Stimulated activated CD4-positive, alpha-beta T cell treated with anti-CD3 and anti-CD28 coated beads, Interleukin-1b, Interleukin-23, amount 100 ng/mL, for 24 hours (primary cell): ENCODE measurements around the gene ERH.

Experiments used
- DNase-seq, 4 experiments: peaks; one replicate each; pipeline ENCODE4 v3.0.0-alpha.2; 2020; ENCODE audit warnings: low read depth in 4 of 4, low spot score in 1 of 4

Gene ERH

GRCh38 chr14:69357544-69358200 is 40.4 kb downstream of the ERH start:
- DNase-seq = no peak

GRCh38 chr14:69356903-69357543 is 41.1 kb downstream of the ERH start:
- no peak for DNase-seq

GRCh38 chr14:69355607-69356281 is 42.4 kb downstream of the ERH start:
- no peak for DNase-seq

DNA sequence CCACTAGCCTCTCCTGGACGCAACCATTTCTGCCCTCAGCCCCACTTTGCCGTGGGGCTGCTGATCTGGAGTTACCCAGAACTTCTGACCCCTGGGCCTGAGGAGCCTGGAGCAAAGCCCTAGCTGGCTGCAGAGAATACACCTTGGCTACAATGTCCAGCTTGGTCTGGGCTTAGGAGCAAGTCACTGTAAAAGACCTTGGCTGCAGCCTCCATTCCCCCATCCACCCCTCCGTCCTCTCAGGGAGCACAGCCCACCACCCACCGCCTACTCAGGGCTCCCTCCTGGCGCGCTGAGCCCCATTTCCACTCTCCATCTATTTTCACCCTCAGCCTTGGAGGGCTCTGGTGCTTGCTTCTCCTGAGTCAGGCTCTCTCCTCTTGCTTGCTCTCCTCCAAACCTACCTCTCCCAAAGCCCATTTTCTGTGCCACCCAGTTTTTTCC is 42.9 kb downstream of the ERH start:
- no peak for DNase-seq

DNA sequence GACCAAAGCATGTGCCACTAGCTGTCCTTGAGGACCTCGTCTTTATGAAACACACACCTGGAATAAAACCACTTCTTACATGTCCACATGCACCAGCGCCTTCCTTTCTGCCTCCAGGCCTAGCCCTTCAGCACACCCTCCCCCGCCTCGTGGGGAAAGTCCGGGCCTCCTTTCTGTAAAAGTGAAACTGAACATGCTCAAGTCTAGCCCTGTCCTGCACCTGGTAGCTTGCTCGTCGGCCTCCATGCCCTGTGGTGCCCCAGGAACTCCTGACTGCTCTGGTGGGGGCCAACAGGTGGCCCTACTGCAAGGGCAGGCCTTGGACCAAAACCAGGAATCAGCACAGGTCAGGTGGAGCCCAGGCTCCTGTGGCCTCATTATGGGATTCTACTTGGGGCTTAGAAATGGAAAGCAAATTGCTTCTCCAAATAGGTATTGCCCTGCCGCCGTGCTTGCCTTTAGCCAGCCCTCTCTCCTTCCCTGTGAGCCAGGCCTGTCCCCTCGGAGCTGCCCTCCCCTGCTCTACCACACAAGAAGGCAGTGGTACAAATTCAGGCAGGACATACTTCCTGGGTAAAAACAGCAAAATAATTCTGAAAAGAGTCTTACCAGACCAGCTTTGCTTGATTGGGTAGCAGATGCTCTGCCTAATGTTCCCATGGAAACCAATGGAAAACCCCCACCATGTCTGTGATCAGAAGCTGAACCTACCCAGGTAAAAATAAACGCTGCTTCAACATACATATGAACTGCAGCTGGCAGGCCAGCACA is 43.5 kb downstream of the ERH start:
- DNase-seq = peak in 3 of 4 experiments; percentile 23 to 62 (median 53)

DNA sequence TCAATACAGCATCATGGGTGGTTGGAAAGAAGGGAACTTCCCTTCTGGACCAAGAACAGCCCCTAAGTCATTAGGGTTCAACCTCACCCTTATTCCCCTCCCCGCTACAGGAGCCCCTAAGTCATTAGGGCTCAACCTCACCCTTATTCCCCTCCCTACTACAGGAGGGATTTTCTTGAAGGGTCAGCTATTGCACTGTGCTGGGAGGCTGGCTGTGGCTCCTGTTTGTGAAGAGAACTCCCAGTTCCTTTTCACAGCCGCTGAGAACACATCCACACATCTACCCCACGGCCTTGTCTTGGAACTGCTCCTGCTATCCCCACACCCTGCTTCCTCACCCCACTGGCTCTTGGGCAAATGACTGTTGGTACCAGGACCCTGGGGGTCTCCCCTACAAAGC is 44.9 kb downstream of the ERH start:
- no peak for DNase-seq

DNA sequence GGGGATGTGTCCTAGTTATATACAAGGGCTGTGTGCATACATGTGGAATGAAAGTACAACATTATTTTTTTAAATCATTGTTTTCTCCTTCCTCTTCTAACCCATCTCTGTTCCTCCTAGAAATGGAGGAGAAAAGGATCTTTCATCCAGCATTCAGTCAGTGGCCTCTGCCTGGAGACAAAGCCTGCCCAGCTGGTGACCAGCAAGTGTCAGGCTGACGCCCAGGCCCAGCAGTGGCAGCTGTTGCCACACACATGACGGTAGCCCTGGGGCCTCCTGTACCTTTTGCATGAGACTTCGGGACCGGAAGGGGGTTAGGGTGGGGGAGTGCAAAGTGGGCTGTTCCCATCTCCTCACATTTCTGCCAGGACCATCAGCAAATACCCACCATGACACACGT is 46.2 kb downstream of the ERH start:
- no peak for DNase-seq

- no peak for DNase-seq
These were observed 46.7 kb downstream of the ERH start for GRCh38 chr14:69351385-69351784.

GRCh38 chr14:69350892-69351291 is 47.2 kb downstream of the ERH start:
- no peak for DNase-seq

DNA sequence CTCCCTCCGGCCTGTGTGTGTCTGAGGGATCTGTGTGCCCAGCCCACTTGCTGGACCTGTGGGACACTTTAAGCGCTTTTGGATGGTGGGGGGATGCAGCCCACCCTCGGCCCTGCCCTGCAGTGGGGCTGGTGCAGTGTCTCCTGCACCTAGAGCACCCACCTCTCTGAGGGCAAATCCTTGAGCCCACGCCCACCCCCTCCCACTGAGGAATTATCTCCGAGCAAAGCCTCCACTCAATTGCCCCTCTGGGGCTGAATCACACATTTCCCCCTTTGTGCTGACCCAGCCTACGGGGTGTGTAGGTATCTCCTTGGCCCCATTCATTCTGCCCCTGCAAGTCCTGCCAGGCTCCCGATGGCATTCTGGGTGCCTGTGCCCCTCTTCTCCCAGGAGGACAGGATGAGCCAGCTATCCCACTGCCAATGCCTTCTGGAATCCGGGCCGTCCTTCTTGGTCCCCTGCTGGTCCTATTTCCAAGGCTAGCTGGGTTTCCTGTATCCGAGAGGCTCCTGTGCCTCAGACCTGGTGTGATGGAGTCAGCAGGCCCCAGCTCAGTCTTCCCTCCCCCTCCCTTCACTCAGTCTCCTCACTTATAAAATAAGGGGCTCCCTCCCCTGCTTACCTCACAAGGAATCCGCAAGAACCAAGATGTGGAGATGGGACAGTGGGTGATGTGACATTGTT is 48.9 kb downstream of the ERH start:
- DNase-seq = no peak

- DNase-seq = no peak
These were observed 51.4 kb downstream of the ERH start for GRCh38 chr14:69346710-69347109.

- no peak for DNase-seq
These were observed 52.7 kb downstream of the ERH start for GRCh38 chr14:69345402-69345801.

DNA sequence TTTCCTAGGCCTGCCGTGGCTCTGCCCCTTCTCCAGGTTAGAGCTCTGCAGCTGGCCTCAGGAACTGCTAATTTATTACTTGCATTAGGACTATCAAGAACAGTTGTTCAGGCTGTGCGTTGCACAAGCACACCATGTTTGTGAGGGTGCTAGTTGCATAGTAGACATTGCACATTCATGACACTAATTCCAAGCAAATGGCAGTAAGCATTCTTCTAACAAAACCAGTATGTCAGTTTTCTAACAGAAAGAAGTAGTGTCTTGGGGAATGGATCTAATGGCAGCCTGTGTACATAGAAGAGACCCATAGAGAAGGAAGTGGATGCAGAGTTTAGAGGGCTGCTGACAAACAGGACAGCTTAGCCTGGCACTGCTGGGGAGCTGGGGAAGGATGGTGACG is 53.9 kb downstream of the ERH start:
- DNase-seq = no peak

DNA sequence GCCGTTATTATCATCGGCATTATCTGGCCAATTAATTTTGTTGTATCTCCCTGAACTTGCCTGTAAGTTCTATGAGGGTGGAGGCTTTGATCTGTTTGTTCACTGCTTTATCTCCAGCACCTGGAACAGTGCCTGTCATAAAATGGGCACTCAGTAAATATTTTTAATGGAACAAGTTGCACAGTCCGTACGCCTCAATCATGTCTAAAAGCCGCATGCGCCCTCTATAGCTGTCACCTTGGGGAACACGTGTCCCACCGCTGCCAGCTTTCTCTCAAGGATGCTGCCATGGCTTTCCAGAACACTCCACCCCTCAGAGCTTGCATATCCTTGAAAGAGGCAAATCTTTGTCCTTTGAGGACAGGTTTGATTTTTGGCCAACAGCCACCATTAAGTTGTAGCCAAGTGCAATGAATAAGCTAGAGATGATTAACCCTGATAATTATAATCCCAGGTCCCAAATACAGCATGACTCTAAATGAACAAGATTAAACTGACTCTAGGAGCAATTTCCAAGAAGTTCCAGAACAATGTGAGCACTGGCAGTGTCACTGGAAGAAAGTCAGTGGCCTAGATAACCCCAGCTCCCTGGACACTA is 55.1 kb downstream of the ERH start:
- no peak for DNase-seq

GRCh38 chr14:69339426-69339825 is 58.7 kb downstream of the ERH start:
- no peak for DNase-seq

DNA sequence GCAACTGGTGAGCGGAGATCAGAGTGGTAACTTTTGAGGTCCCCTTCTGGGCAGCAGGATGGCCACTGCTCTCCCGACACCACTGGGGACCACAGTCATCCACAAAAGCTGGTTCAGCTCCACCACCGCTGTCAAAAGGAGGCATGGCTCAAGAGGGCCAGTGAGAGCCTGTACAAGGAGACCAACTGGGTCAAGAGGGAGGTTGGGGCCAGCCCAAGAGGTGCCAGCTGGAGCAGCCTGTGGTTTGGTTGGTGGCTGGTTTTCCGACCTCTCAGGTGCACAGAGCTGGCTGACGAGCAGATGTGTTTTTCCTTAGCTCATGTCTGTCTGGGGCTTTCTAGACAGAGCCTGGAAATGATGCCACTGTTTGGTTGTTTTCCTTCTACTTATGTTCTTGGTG is 60.1 kb downstream of the ERH start:
- no peak for DNase-seq

DNA sequence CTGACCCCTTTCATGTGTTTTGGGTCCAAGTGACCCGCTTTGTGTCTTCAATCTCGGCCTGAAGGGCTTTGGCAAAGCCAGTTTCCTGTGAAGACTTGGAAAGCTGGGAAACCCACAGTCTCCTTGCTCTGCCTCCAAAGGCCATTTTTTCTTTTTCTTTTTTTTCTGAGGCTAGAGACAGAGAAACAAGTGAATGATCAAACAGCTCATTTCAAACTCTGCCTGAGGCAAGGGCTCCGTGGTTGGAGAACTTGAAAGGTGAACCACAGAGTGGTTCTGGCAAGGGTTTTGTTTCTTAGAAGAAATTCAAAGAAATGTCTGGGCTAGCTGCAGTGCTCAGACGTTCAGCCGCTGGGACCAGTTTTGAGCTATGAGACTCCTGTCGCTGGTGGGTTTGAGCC is 62.7 kb downstream of the ERH start:
- DNase-seq = no peak

GRCh38 chr14:69334576-69334975 is 63.5 kb downstream of the ERH start:
- no peak for DNase-seq

GRCh38 chr14:69333791-69334337 is 64.2 kb downstream of the ERH start:
- DNase-seq = no peak

DNA sequence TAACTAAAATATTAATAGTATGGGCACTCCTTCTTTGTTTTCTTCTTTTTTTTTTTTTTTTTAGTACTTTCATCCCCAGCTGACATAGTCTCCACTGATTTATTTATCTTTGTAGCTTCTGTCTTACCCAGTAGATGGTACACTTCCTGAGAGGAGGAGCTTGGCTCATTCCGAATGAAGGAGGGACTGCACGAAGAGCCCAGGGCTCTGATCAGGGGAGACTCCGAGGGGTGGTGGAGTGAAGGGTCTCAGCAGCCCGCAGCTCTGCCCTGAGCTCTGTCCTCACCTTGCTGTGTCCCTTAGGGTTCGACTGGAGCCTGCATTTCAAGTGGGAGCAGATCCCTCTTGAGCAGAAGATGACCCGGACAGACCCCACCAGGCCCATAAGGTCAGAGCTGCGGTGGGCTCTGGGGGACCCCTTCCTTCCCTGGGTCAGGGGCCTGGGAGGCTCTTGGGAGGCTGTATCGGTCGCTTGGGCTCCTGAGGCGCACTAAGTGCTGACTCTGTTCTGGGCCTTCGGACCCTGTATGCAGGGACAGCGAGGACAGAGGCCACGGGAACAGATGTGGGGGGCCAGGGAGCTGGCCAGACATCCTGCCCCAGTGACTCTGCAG is 65.2 kb downstream of the ERH start:
- no peak for DNase-seq
